ENCODE measurements around the gene NKTR.

Gene NKTR

GRCh38 chr3:42696356-42697288 is 96.1 kb downstream of the NKTR start:
- DNase-seq (ENCODE audit: extremely low read depth, insufficient read length) = no peak
- no peak for TF ChIP-seq CTCF (IDR thresholded peaks at IDR 0.05; ENCODE audit: insufficient read depth, low read length, poor library complexity, severe bottlenecking)
- H3K36me3 ChIP-seq (ENCODE audit: control insufficient read depth, insufficient read depth, low read length) = no peaks in the 10 kb centered on the region
- H3K4me3 ChIP-seq (replicated peaks; ENCODE audit: low read depth, low read length) = no peak overlapping the region
- peaks cover 2% of the 10 kb centered on the region for H3K27me3 ChIP-seq (replicated peaks; ENCODE audit: control insufficient read depth, insufficient read depth, low read length)

- peaks cover 2% of the 10 kb centered on the region for H3K27me3 ChIP-seq (replicated peaks; ENCODE audit: control insufficient read depth, insufficient read depth, low read length)
- no peaks in the 10 kb centered on the region for H3K36me3 ChIP-seq (ENCODE audit: control insufficient read depth, insufficient read depth, low read length)
- no peak overlapping the region for H3K4me3 ChIP-seq (replicated peaks; ENCODE audit: low read depth, low read length)
- TF ChIP-seq CTCF (IDR thresholded peaks at IDR 0.05; ENCODE audit: insufficient read depth, low read length, poor library complexity, severe bottlenecking) = no peak
- no peak for DNase-seq (ENCODE audit: extremely low read depth, insufficient read length)
These were observed 97.0 kb downstream of the NKTR start for GRCh38 chr3:42697289-42698051.
